ENCODE data around the gene ADCY10. TPM values are rescaled to one million over a fixed set of nuclear protein-coding genes. Genes with fewer than 3 reads are reported as not detected.

ADCY10 gene
- total and polyA plus RNA-seq, 2 donors (not counting 3 experiments of a cell fraction or from before 2014, with no cell fraction given): not detected

DNA sequence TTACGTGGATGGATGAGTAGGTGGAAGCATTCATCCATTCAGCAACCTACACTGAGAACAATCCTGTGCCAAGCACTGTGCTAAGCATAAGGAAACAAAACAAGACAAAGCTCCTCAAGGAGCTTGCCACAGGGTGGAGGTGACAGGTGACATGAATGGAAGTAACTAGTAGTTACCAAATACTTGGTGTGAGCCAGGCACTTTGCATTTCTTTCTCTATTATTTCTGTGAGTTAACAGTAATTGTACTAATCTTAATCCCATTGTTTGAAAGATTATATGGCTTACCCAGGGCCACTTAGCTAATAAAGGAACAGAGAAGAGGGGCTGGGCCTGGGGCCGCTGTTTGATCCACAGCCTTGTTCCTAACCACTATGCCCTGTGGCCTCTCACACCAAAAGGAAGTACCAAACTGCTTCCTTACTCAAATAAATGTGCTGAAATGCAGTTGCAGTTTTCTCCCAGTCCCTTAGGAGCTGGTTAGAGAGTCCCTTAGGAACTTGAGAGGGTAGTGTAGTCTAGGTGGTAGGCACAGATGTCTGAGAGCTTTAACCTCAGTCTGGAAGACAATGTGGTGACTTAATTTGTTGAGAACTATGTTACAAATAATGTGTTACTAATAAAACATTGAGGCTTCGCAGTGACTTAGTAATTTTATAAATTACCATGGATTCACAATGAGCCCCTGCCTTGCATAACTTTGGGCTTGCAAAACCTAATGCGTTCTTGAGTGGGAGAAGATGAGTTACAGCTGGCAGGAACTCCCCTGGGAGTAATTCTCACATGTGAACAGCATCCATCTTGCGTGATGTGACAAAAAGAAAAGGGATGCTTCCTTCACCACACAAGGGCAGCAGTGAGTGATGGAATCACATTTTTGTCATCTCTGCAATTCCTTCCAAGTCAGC is 122.4 kb downstream of the ADCY10 start:
- intact Hi-C loops (cut with micrococcal nuclease) (no loop called here), dilution Hi-C loops (cut with MboI; ENCODE audit: extremely low pct_ligation_motif_present, low sequenced_read_pairs) (no loop called here)
- no peak overlapping the region for H2AFZ ChIP-seq (ENCODE audit: low read depth, low read length)
- H3K79me2 ChIP-seq (ENCODE audit: control insufficient read depth, insufficient read depth, low read length): no peaks in the 10 kb centered on the region
- no peaks in the 10 kb centered on the region for H3K9me3 ChIP-seq (replicated peaks; ENCODE audit: control insufficient read depth, insufficient read depth, low read length)
- CTCF ChIA-PET: interaction anchor here (1.5 kb wide), 1 partner anchor 10 kb away, joined by 4 read pairs; no protein-coding TSS in a partner anchor
- BruUV-seq (replicated peaks): no TSS peak
- no peak overlapping the region for H3K9ac ChIP-seq (replicated peaks; ENCODE audit: extremely low read depth, insufficient read depth, low read length)
- DNase-seq (ENCODE audit: low read depth, low spot score) (no peak), FAIRE-seq (no peak)
- POLR2A ChIA-PET: no interaction called here
- H3K4me2 ChIP-seq (ENCODE audit: insufficient read depth, low read length): no peak overlapping the region
- H4K20me1 ChIP-seq (replicated peaks; ENCODE audit: control insufficient read depth, extremely low read depth, insufficient read depth, low read length): no peaks in the 10 kb centered on the region
- no peaks in the 10 kb centered on the region for H3K27me3 ChIP-seq (ENCODE audit: control insufficient read depth in 2 of 2, insufficient read depth in 2 of 2, low read length in 2 of 2)
- H3K9me1 ChIP-seq (replicated peaks; ENCODE audit: control insufficient read depth, extremely low read depth, insufficient read depth, low read length): no peaks in the 10 kb centered on the region
- peaks cover 8 to 9% of the 10 kb centered on the region in 2 experiments for H3K36me3 ChIP-seq (ENCODE audit: control insufficient read depth in 2 of 2, extremely low read depth in 1 of 2, insufficient read depth in 2 of 2, low read length in 2 of 2)
- peaks cover 12% of the 10 kb centered on the region for H3K4me1 ChIP-seq (ENCODE audit: control insufficient read depth, extremely low read depth, insufficient read depth, low read length)
- TF ChIP-seq, protein P1, sequence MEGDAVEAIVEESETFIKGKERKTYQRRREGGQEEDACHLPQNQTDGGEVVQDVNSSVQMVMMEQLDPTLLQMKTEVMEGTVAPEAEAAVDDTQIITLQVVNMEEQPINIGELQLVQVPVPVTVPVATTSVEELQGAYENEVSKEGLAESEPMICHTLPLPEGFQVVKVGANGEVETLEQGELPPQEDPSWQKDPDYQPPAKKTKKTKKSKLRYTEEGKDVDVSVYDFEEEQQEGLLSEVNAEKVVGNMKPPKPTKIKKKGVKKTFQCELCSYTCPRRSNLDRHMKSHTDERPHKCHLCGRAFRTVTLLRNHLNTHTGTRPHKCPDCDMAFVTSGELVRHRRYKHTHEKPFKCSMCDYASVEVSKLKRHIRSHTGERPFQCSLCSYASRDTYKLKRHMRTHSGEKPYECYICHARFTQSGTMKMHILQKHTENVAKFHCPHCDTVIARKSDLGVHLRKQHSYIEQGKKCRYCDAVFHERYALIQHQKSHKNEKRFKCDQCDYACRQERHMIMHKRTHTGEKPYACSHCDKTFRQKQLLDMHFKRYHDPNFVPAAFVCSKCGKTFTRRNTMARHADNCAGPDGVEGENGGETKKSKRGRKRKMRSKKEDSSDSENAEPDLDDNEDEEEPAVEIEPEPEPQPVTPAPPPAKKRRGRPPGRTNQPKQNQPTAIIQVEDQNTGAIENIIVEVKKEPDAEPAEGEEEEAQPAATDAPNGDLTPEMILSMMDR (IDR thresholded peaks at IDR 0.05; ENCODE audit: extremely low read depth in 1 of 2, insufficient read depth in 1 of 2, low read depth in 1 of 2, low read length in 2 of 2): no peak
- TF ChIP-seq MYC (IDR thresholded peaks at IDR 0.05; ENCODE audit: low read depth, low read length): no peak
- no peak for TF ChIP-seq EZH2 (IDR thresholded peaks at IDR 0.05; ENCODE audit: borderline replicate concordance, low read depth, low read length, severe bottlenecking)
- no peak for TF ChIP-seq POLR2AphosphoS5 (IDR thresholded peaks at IDR 0.05; ENCODE audit: insufficient read depth, low read depth, low read length)
- TF ChIP-seq, protein P2, sequence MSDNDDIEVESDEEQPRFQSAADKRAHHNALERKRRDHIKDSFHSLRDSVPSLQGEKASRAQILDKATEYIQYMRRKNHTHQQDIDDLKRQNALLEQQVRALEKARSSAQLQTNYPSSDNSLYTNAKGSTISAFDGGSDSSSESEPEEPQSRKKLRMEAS (IDR thresholded peaks at IDR 0.05; ENCODE audit: insufficient read depth, insufficient read length): no peak
- no peak for TF ChIP-seq JUN (IDR thresholded peaks at IDR 0.05; ENCODE audit: borderline replicate concordance, insufficient read depth, insufficient read length, low read depth)
- no peak for TF ChIP-seq POLR2A (IDR thresholded peaks at IDR 0.05; ENCODE audit: low read depth, low read length)
- no peak for TF ChIP-seq FOS (IDR thresholded peaks at IDR 0.05; ENCODE audit: borderline replicate concordance, insufficient read depth, low read length)
- no peak for TF ChIP-seq GATA2 (IDR thresholded peaks at IDR 0.05; ENCODE audit: insufficient read depth, insufficient read length, low read depth, low read length)
- H3K4me3 ChIP-seq (replicated peaks in 1 of 3; ENCODE audit: insufficient read depth in 1 of 3, low read depth in 1 of 3, low read length in 3 of 3): no peak overlapping the region
- H3K27ac ChIP-seq (ENCODE audit: insufficient read depth, low read depth, low read length): no peak overlapping the region
